ENCODE data around the gene MIGA2.
"Not testable (repeated sequence)": the region's sequence is repeated elsewhere in the genome, so short reads cannot be mapped to it uniquely, and the experiment has no call there.

MIGA2 gene

DNA sequence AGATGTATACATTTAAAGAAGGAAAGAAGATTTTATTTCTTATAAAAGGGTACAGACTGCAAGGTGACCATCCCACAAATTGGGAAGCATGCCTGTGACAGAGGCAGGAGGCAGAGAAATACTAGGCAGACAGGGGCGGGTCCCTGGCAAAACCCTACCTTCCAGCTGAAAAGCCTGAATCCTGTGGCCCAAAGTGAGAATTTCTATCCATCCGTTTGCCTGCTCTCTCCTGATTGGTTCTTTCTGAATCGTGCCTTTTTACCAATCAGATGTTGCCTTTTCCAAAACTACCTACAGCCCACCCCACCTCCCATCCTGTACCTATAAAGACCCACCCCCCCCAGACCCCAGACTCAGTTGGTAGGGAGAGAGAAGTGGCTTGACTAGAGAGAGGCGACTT, 4.9 kb upstream of the MIGA2 start:
- TF ChIP-seq, protein P1, sequence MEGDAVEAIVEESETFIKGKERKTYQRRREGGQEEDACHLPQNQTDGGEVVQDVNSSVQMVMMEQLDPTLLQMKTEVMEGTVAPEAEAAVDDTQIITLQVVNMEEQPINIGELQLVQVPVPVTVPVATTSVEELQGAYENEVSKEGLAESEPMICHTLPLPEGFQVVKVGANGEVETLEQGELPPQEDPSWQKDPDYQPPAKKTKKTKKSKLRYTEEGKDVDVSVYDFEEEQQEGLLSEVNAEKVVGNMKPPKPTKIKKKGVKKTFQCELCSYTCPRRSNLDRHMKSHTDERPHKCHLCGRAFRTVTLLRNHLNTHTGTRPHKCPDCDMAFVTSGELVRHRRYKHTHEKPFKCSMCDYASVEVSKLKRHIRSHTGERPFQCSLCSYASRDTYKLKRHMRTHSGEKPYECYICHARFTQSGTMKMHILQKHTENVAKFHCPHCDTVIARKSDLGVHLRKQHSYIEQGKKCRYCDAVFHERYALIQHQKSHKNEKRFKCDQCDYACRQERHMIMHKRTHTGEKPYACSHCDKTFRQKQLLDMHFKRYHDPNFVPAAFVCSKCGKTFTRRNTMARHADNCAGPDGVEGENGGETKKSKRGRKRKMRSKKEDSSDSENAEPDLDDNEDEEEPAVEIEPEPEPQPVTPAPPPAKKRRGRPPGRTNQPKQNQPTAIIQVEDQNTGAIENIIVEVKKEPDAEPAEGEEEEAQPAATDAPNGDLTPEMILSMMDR (IDR thresholded peaks at IDR 0.05; ENCODE audit: low read length) = no peak
- no peak for TF ChIP-seq EZH2 (IDR thresholded peaks at IDR 0.05; ENCODE audit: borderline replicate concordance, low read length)
- peaks cover 25% of the 10 kb centered on the region for H3K4me1 ChIP-seq (ENCODE audit: insufficient read depth, low read length, severe bottlenecking)
- peaks cover 11% of the 10 kb centered on the region; the same call in 1 of the 2 replicates for H3K79me2 ChIP-seq (ENCODE audit: insufficient read depth, low read length)
- no peaks in the 10 kb centered on the region for H3K27me3 ChIP-seq (ENCODE audit: insufficient read depth, low read length)
- no peaks in the 10 kb centered on the region for H3K9me3 ChIP-seq (ENCODE audit: low read length)
- no peak overlapping the region for H3K4me2 ChIP-seq (ENCODE audit: low read length)
- H3K9me2 ChIP-seq (ENCODE audit: low read depth, low read length) = no peaks in the 10 kb centered on the region
- no peaks in the 10 kb centered on the region for H3F3A ChIP-seq (ENCODE audit: insufficient read depth, low read length)
- H3K4me3 ChIP-seq (ENCODE audit: low read depth, low read length, poor library complexity, severe bottlenecking) = no peak overlapping the region
- H2AFZ ChIP-seq (ENCODE audit: low read length) = no peak overlapping the region
- no peaks in the 10 kb centered on the region for H4K20me1 ChIP-seq (ENCODE audit: insufficient read depth, low read length)
- H3K9ac ChIP-seq (ENCODE audit: low read length) = no peak overlapping the region
- H3K27ac ChIP-seq (ENCODE audit: low read depth, low read length, poor library complexity, severe bottlenecking) = no peak overlapping the region
- H3K36me3 ChIP-seq (ENCODE audit: insufficient read depth, low read length) = no peaks in the 10 kb centered on the region

DNA sequence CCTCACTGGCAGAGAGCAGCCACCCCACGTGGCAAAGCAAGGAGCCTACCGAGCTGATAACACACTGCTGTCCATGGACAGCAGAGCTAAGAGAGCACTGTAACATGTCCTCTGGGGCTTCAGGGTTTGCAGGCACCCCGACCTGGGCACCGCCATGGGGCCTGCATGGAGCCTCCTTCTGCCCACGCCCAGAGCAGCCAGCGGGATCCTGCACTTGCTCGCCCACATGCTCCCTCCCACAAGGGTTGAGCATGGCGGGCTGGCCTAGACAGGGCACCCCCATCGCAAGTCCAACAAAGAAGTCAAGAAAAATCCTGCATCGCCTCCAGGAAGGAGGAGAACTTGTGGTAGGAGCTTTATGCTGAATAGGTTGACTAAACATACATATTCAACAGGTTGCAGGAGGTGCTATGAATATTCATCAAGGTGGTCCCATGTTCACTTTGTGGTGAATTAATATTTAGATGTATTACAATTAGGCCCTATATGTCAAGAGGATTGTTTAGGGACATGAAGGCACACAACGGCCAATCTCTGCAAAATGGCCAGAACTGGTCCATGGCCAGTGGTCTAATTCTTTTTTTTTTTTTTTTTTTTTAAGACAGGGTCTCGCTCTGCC, 3.8 kb upstream of the MIGA2 start:
- H4K20me1 ChIP-seq (ENCODE audit: insufficient read depth, low read length) = no peaks in the 10 kb centered on the region
- H3K4me3 ChIP-seq (ENCODE audit: low read depth, low read length, poor library complexity, severe bottlenecking) = no peak overlapping the region
- H3K27ac ChIP-seq (ENCODE audit: low read depth, low read length, poor library complexity, severe bottlenecking) = no peak overlapping the region
- no peak for TF ChIP-seq EZH2 (IDR thresholded peaks at IDR 0.05; ENCODE audit: borderline replicate concordance, low read length)
- TF ChIP-seq, protein P1 (IDR thresholded peaks at IDR 0.05; ENCODE audit: low read length) = no peak
- H3K36me3 ChIP-seq (ENCODE audit: insufficient read depth, low read length) = no peaks in the 10 kb centered on the region
- no peaks in the 10 kb centered on the region for H3K9me2 ChIP-seq (ENCODE audit: low read depth, low read length)
- H3K9ac ChIP-seq (ENCODE audit: low read length) = no peak overlapping the region
- no peak overlapping the region for H3K4me2 ChIP-seq (ENCODE audit: low read length)
- H3K4me1 ChIP-seq (ENCODE audit: insufficient read depth, low read length, severe bottlenecking) = peaks cover 21% of the 10 kb centered on the region
- H3K79me2 ChIP-seq (ENCODE audit: insufficient read depth, low read length) = peaks cover 9% of the 10 kb centered on the region
- no peaks in the 10 kb centered on the region for H3K9me3 ChIP-seq (ENCODE audit: low read length)
- no peaks in the 10 kb centered on the region for H3F3A ChIP-seq (ENCODE audit: insufficient read depth, low read length)
- no peak overlapping the region for H2AFZ ChIP-seq (ENCODE audit: low read length)
- no peaks in the 10 kb centered on the region for H3K27me3 ChIP-seq (ENCODE audit: insufficient read depth, low read length)

DNA sequence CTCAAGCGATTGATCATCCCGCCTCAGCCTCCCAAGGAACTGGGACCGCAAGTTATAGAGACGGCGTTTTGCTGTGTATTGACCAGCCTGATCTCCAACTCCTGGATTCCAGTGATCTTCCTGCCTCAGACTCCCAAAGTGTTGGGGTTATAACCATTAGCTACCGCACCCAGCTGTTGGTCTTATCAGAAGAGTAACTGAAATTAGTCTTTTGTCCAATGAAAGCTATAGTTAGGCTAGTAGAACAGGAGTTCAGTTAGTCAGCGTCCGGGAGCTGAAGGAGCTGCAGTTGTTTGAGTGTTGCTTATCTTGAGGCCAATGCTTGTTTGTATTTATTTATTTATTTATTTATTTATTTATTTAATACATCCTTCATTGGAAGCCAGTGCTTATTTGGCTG, 3.2 kb upstream of the MIGA2 start:
- no peaks in the 10 kb centered on the region for H3K9me3 ChIP-seq (ENCODE audit: low read length)
- H3F3A ChIP-seq (ENCODE audit: insufficient read depth, low read length) = no peaks in the 10 kb centered on the region
- no peak overlapping the region for H3K9ac ChIP-seq (ENCODE audit: low read length)
- H3K4me2 ChIP-seq (ENCODE audit: low read length) = no peak overlapping the region
- H3K36me3 ChIP-seq (ENCODE audit: insufficient read depth, low read length) = no peaks in the 10 kb centered on the region
- no peaks in the 10 kb centered on the region for H4K20me1 ChIP-seq (ENCODE audit: insufficient read depth, low read length)
- peaks cover 27% of the 10 kb centered on the region for H3K4me1 ChIP-seq (ENCODE audit: insufficient read depth, low read length, severe bottlenecking)
- H3K9me2 ChIP-seq (ENCODE audit: low read depth, low read length) = no peaks in the 10 kb centered on the region
- H2AFZ ChIP-seq (ENCODE audit: low read length) = no peak overlapping the region
- H3K27ac ChIP-seq (ENCODE audit: low read depth, low read length, poor library complexity, severe bottlenecking) = no peak overlapping the region
- TF ChIP-seq EZH2 (IDR thresholded peaks at IDR 0.05; ENCODE audit: borderline replicate concordance, low read length) = no peak
- TF ChIP-seq, protein P1 (IDR thresholded peaks at IDR 0.05; ENCODE audit: low read length) = no peak
- H3K27me3 ChIP-seq (ENCODE audit: insufficient read depth, low read length) = no peaks in the 10 kb centered on the region
- H3K4me3 ChIP-seq (ENCODE audit: low read depth, low read length, poor library complexity, severe bottlenecking) = no peak overlapping the region
- peaks cover 12% of the 10 kb centered on the region for H3K79me2 ChIP-seq (ENCODE audit: insufficient read depth, low read length)

DNA sequence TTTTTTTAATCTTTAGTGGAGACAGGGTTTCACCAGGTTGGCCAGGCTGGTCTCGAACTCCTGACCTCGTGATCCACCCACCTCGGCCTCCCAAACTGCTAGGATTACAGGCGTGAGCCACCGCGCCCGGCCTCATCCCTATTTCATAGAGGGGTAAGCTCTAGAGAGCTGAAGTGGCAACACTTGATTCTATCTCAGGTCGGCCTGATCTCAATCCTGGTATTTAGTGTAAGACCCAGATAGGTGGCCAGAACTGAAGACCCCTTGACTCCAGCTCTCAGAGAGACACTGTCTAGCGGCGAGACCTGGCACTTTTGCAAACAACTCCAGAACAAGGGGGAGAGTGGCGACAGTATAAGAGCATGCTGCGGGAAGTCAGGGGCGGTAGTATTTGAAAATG, 588 bp upstream of the MIGA2 start:
- H3K27ac ChIP-seq (ENCODE audit: low read depth, low read length, poor library complexity, severe bottlenecking) = peak overlapping the region; percentile 17
- H3K4me2 ChIP-seq (ENCODE audit: low read length) = peak overlapping the region; percentile 86
- not testable (repeated sequence) for H3K27me3 ChIP-seq (ENCODE audit: insufficient read depth, low read length); H3K9me2 ChIP-seq (ENCODE audit: low read depth, low read length); H3K9me3 ChIP-seq (ENCODE audit: low read length); H4K20me1 ChIP-seq (ENCODE audit: insufficient read depth, low read length); H3F3A ChIP-seq (ENCODE audit: insufficient read depth, low read length); H3K36me3 ChIP-seq (ENCODE audit: insufficient read depth, low read length)
- H3K9ac ChIP-seq (ENCODE audit: low read length) = peak overlapping the region; percentile 67
- H3K4me1 ChIP-seq (ENCODE audit: insufficient read depth, low read length, severe bottlenecking) = peaks cover 19% of the 10 kb centered on the region
- H2AFZ ChIP-seq (ENCODE audit: low read length) = peak overlapping the region; percentile 97; the same call in 1 of the 2 replicates
- H3K4me3 ChIP-seq (ENCODE audit: low read depth, low read length, poor library complexity, severe bottlenecking) = peak overlapping the region; percentile 93
- H3K79me2 ChIP-seq (ENCODE audit: insufficient read depth, low read length) = peaks cover 12% of the 10 kb centered on the region
